COR-L47 (cell line): Measurements from ENCODE around the gene AUTS2.

Experiments
- DNase-seq: peaks from one replicate; lab custom pipeline; 2025; lab: John Stamatoyannopoulos, UW

AUTS2 gene

GRCh38 chr7:70188901-70189650 is 590.8 kb downstream of the AUTS2 start:
- no peak for DNase-seq

GRCh38 chr7:70189776-70190175 is 591.5 kb downstream of the AUTS2 start:
- DNase-seq: no peak

GRCh38 chr7:70190281-70190680 is 592.0 kb downstream of the AUTS2 start:
- no peak for DNase-seq

GRCh38 chr7:70193514-70193913 is 595.2 kb downstream of the AUTS2 start:
- peak; percentile 17 for DNase-seq

- no peak for DNase-seq
Observed at GRCh38 chr7:70208236-70209063, 610.2 kb downstream of the AUTS2 start.

DNA sequence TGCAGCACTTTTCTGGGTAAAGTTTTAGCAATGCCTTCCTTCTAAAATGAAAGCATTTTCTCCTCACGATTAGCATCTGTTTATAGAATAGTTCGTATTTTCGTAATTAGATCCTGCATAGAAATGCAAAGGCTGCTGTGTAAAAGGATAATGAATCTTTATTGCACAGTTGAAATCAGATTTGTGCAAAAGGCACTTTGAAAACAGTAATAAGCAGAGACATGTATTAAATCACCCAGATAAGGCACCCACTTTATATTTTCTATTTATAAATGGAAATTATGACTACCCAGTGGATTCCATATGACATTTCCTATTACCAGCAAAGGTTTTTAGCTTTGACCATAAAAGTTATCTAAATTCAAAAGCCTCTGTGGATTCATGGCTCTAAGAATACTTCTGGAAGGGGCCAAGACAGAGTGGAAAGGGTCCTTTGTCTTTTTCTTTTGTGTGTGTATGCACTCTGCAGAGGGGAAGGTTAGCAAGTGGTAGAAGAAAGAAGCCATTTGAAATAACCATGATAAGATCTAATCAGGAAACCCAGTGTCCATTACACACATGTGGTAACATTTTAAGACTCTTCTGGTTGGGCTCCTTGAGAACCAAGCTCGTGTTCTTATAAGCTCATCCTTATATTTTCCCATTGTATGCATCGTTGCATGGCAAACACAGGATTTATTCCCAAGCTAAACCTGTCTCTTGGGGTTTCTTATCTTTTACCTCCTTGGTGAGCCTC is 612.1 kb downstream of the AUTS2 start:
- no peak for DNase-seq

DNA sequence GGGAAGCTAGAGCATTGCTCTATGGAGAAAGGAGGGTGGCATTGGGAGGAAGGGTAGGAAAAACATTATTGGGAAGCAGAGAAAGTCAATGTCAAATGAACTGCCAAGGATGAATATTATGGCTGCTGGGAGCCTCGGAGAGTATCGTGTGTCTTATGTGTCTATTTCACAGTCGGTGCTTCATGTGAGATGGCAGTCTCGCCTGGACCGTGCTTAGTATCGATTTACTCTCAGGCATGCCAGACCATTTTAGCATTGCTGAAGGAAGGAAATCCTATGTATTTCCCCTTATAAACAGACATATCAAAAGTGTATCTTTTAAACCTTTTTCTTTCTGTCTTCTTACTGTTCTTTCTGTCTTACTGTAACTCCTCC is 612.6 kb downstream of the AUTS2 start:
- DNase-seq: no peak

DNA sequence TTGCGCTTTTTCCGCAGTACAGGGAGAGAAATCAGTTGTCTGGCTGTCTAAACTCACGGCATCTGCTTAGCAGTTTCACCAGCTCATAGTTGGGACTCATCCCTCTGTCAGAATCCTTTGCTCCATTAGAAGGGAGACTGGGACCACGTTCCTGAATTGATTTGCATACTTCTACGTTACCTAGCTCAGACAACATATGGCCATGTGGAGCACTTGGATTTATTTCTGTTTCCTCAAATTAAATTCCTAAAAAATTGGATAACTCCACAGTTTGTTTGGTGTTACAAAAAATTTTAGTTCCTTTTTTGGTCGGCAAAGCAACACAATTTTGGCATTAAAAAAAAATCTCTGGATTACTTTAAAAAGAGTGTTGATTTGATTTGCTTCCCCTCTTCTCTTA is 614.0 kb downstream of the AUTS2 start:
- no peak for DNase-seq

DNA sequence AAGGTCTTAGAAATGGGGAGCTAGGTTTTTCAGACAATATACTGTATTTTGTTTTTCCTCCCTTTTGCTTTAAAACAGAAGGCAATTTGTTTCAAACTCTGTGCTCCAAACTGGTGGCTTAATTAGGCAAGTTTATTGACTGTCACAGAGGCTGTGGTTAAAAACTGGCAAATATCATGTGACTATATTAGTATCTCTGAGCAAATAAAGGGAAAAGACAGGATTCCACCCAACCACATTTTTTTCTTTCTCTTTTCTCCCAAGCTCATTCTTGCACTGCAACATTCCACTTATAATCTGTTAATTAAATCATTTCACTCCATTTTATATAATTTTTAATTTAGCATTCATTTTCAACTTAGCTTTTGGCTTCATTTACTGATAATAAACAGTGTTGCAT is 615.8 kb downstream of the AUTS2 start:
- DNase-seq: no peak

- no peak for DNase-seq
Observed at GRCh38 chr7:70215491-70215890, 617.2 kb downstream of the AUTS2 start.

- no peak for DNase-seq
Observed at GRCh38 chr7:70217571-70217970, 619.3 kb downstream of the AUTS2 start.

DNA sequence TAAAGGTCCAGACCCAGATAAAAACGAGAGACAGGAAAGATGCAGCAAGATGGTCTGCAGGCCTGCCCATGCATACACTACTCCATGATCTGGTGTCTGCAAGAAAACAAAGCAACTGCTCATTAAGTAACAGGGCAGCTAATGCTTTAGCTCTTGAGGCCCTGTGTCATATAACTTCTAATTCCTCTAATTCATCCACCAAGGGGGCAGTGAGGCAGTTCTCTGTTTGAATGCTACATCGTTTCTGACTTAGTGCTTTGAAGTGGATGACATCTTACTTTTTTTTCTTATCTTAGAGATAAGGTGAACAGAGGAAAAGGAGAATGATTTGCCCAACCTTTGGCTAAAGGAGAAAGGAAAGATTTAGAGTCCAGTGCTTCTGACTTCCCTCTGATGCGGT is 619.7 kb downstream of the AUTS2 start:
- no peak for DNase-seq

DNA sequence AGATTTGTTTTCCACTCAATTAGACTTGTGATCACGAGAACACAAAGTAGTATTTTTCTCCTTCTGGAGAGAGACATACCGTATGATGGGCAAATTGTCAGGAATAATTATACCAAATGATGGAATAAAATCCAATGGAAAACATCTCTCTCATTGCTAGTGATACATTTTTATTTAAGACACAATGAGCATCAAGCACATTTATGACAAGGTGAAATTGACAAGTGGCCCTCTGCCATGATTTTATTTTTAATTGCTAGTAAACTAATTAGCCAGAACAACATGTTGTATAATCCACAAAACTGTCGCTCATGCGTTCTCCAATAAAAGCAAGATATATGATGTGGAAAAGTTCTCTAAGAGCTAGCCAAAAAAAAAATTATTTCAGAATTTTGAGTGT is 620.8 kb downstream of the AUTS2 start:
- DNase-seq: no peak

DNA sequence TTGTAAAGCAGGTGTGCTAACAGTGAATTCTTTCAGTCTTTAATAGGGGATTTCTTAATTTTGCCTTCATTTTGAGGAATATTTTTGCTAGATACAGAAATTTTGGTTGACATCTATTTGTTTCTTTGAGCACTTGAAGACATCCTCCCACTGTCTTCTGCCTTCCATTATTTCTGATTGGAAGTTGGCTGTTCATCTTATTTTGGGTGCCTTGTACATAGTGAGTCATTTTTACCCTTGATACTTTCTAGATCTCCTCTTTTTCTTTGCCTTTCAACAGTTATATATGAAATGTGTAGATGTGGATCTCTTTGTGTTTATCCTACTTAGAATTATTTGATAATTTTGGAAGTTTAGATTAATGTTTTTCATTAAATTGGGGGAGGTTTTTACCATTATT is 631.0 kb downstream of the AUTS2 start:
- no peak for DNase-seq

- DNase-seq: no peak
Observed at GRCh38 chr7:70230761-70231160, 632.5 kb downstream of the AUTS2 start.

DNA sequence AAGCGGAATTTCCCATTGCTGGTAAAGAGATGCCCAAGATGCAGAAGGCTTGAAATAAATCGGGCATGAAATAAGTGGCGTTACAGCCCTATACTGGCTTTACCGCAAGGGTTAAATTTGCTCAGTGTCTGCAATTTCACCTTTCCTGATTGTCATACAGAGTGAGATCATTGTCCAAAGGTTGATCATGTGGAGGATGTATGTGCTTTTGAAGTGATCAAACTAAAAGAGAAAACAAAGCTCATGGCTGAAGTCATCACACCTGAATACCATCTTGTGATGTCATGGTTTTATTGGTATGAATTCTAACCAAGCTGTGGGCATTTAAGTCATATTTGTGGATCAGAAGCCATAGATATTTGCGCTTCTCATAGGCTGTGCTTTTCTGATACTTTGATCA is 635.5 kb downstream of the AUTS2 start:
- no peak for DNase-seq

GRCh38 chr7:70237256-70237655 is 639.0 kb downstream of the AUTS2 start:
- peak; percentile 18 for DNase-seq

DNA sequence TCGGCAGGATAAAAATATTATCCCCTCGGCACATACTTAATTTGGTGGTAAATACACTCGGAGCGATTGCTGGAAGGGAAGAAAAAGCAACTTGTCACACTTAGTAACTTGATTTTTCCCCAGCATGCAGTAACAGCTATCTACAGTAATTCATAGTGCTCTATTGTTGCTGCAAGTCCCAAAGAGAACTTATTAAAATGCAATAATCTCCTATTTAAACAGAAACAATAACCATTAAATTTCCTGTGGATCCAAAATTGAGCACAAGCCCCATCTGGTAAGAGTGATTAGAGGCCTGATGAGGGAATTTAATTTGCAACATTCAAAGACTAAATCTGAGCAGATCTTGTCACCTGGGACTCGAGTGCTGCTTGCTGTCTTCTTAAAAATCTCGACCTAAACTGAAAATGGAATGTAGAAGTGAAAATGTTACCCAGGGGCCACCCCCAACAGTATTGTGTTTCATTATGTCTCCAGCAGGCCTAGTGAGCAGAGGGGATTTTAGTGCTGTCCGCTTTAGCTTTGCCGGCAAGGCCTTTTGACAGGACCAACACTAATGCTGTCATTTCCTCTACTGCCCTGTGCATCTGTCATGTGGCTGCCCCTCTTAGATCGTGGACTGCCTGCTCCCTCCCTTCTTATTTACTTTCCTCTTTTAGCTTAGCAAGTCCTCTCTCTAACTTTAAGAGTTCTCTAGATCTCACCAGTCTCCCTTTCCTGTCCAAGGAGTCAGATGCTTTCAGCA is 639.7 kb downstream of the AUTS2 start:
- no peak for DNase-seq

GRCh38 chr7:70239918-70240317 is 641.6 kb downstream of the AUTS2 start:
- no peak for DNase-seq

GRCh38 chr7:70240873-70241272 is 642.6 kb downstream of the AUTS2 start:
- no peak for DNase-seq

GRCh38 chr7:70241536-70242175 is 643.4 kb downstream of the AUTS2 start:
- DNase-seq: no peak

- no peak for DNase-seq
Observed at GRCh38 chr7:70242826-70243225, 644.6 kb downstream of the AUTS2 start.
